Endothelial cell of umbilical vein (primary cell): ENCODE results near the gene CLK4. TPM values are rescaled to one million over a fixed set of nuclear protein-coding genes. Genes with fewer than 3 reads are reported as not detected.

ENCODE experiments used
- BruUV-seq: library from RNA; stranded (reverse); fragments of 400-500 nt; replicated peaks from 2 replicates; lab custom pipeline; 2021; lab: Mats Ljungman, UMichigan
- CTCF ChIA-PET: fragments of 300-600, 350-600 bp; sonication (Branson Sonifier 250); formaldehyde crosslinking; loops from one replicate; lab custom pipeline; 2021; ENCODE audit warnings: antibody characterized with exemption, inconsistent platforms; lab: Charles Lee
- POLR2A ChIA-PET: fragments of 300-600, 350-600 bp; sonication (Branson Sonifier 250); formaldehyde crosslinking; loops from one replicate; lab custom pipeline; 2021; ENCODE audit warnings: antibody characterized with exemption, inconsistent platforms; lab: Charles Lee
- DNase-seq: peaks from one replicate; pipeline ENCODE4 v3.0.0-alpha.2; 2011; ENCODE audit warnings: low read depth, low spot score
- FAIRE-seq: peaks from 2 replicates; lab custom pipeline; 2011; peaks lifted over from hg19 to GRCh38; lab: Jason Lieb, UNC
- H2AFZ ChIP-seq: 2 replicates; pipeline ENCODE4 v1.6.0; 2012; ENCODE audit warnings: low read depth, low read length, control low read depth, inconsistent platforms
- H3K27ac ChIP-seq: 2 replicates; pipeline ENCODE4 v1.5.1; 2011; ENCODE audit warnings: low read depth, mild to moderate bottlenecking, control low read depth, low read length, moderate library complexity; ENCODE audit not compliant: insufficient read depth
- H3K27me3 ChIP-seq, 2 experiments: 2 replicates each; pipeline versions ENCODE4 v1.6.0 to v1.6.1; 2011; ENCODE audit warnings: low read length in 2 of 2, mixed read lengths in 1 of 2; ENCODE audit not compliant: control insufficient read depth in 2 of 2, insufficient read depth in 2 of 2
- H3K36me3 ChIP-seq, 2 experiments: 2 replicates in 1 of 2; 3 replicates in 1 of 2; pipeline ENCODE4 v1.5.1; 2011; ENCODE audit warnings: low read length in 2 of 2, mild to moderate bottlenecking in 1 of 2, moderate library complexity in 1 of 2; ENCODE audit not compliant: control insufficient read depth in 2 of 2, insufficient read depth in 2 of 2; ENCODE audit errors: extremely low read depth in 1 of 2
- H3K4me1 ChIP-seq: 3 replicates; pipeline ENCODE4 v1.5.1; 2011; ENCODE audit warnings: mild to moderate bottlenecking, low read length; ENCODE audit not compliant: control insufficient read depth, insufficient read depth; ENCODE audit errors: extremely low read depth
- H3K4me2 ChIP-seq: 2 replicates; pipeline ENCODE4 v1.6.1; 2011; ENCODE audit warnings: low read length, control low read depth, mixed read lengths; ENCODE audit not compliant: insufficient read depth
- H3K4me3 ChIP-seq, 3 experiments: fragments of 200-600 bp in 1 of 3; sonication (generic), shearing (Covaris generic) in 1 of 3; replicated peaks in 1 of 3; 2 replicates each; pipeline ENCODE4 v1.5.1; 2011 to 2016; ENCODE audit warnings: control low read depth in 3 of 3, low read length in 3 of 3, mild to moderate bottlenecking in 2 of 3, inconsistent platforms in 1 of 3, low read depth in 1 of 3, moderate library complexity in 1 of 3; ENCODE audit not compliant: insufficient read depth in 1 of 3
- H3K79me2 ChIP-seq: 2 replicates; pipeline ENCODE4 v1.6.0; 2012; ENCODE audit warnings: low read length, inconsistent platforms; ENCODE audit not compliant: control insufficient read depth, insufficient read depth
- H3K9ac ChIP-seq: replicated peaks from 2 replicates; pipeline ENCODE3; 2011; ENCODE audit warnings: low read length, control low read depth; ENCODE audit not compliant: insufficient read depth; ENCODE audit errors: extremely low read depth
- H3K9me1 ChIP-seq: replicated peaks from 3 replicates; pipeline ENCODE4 v1.6.0; 2011; ENCODE audit warnings: mild to moderate bottlenecking, low read length; ENCODE audit not compliant: control insufficient read depth, insufficient read depth; ENCODE audit errors: extremely low read depth
- H3K9me3 ChIP-seq: replicated peaks from 2 replicates; pipeline ENCODE4 v1.5.1; 2012; ENCODE audit warnings: low read length, inconsistent platforms; ENCODE audit not compliant: control insufficient read depth, insufficient read depth
- H4K20me1 ChIP-seq: replicated peaks from 2 replicates; pipeline ENCODE3; 2011; ENCODE audit warnings: mild to moderate bottlenecking, low read length; ENCODE audit not compliant: control insufficient read depth, insufficient read depth; ENCODE audit errors: extremely low read depth
- EZH2 ChIP-seq: IDR thresholded peaks from 2 replicates; pipeline ENCODE4 v1.6.1; 2012; ENCODE audit warnings: borderline replicate concordance, low read depth, mild to moderate bottlenecking, moderate library complexity, low read length, inconsistent platforms; ENCODE audit not compliant: severe bottlenecking
- FOS ChIP-seq: IDR thresholded peaks from 2 replicates; pipeline ENCODE4 v1.6.1; 2011; ENCODE audit warnings: mild to moderate bottlenecking, low read length, moderate library complexity, borderline replicate concordance; ENCODE audit not compliant: insufficient read depth
- GATA2 ChIP-seq: IDR thresholded peaks from 2 replicates; pipeline ENCODE4 v1.7.0; 2011; ENCODE audit warnings: low read depth, mild to moderate bottlenecking, moderate library complexity, mixed read lengths, low read length; ENCODE audit not compliant: insufficient read length, insufficient read depth
- JUN ChIP-seq: IDR thresholded peaks from 2 replicates; pipeline ENCODE4 v1.6.1; 2011; ENCODE audit warnings: borderline replicate concordance, low read depth; ENCODE audit not compliant: insufficient read length, insufficient read depth
- MYC ChIP-seq: IDR thresholded peaks from one replicate; pipeline ENCODE4 v1.6.1; 2011; ENCODE audit warnings: mild to moderate bottlenecking, low read depth, low read length
- POLR2A ChIP-seq: IDR thresholded peaks from 2 replicates; pipeline ENCODE4 v1.6.1; 2012; ENCODE audit warnings: low read depth, mild to moderate bottlenecking, control low read depth, low read length
- POLR2AphosphoS5 ChIP-seq: IDR thresholded peaks from 2 replicates; pipeline ENCODE4 v1.6.1; 2012; ENCODE audit warnings: low read depth, mild to moderate bottlenecking, control low read depth, low read length, moderate library complexity; ENCODE audit not compliant: insufficient read depth
- dilution Hi-C: fragments of 300-500 bp; cut with MboI; formaldehyde crosslinking; loops from one replicate; pipeline ENCODE4 v1.15.0; 2019; ENCODE audit warnings: low sequenced_read_pairs; ENCODE audit not compliant: extremely low pct_ligation_motif_present
- intact Hi-C: fragments of 100-400 bp; cut with micrococcal nuclease; formaldehyde crosslinking; loops from one replicate; pipeline ENCODE4 v1.10.0; 2022
- polyA plus RNA-seq, 4 experiments: library from polyadenylated mRNA; depleted of rRNA in 3 of 4; stranded (reverse) in 3 of 4; unstranded in 1 of 4; fragments of >200 nt; gene quantifications; 2 replicates each; pipeline versions ENCODE4 v1.2.1 to v1.2.3, GENCODE V29; 2011 to 2012; ENCODE audit warnings: missing spikeins in 1 of 4
- total RNA-seq: library from RNA; stranded (reverse); gene quantifications from 2 replicates; pipeline ENCODE4 v1.2.3, GENCODE V29; 2021
- TF ChIP-seq, protein P1 (sequence below), 2 donors: IDR thresholded peaks; 1 replicate in 1 of 2; 2 replicates in 1 of 2; pipeline ENCODE4 v1.5.1; 2011; ENCODE audit warnings: low read length in 2 of 2, mild to moderate bottlenecking in 2 of 2, moderate library complexity in 2 of 2, control low read depth in 1 of 2, inconsistent platforms in 1 of 2, low read depth in 1 of 2; ENCODE audit not compliant: insufficient read depth in 1 of 2; ENCODE audit errors: extremely low read depth in 1 of 2
- TF ChIP-seq, protein P2 (sequence below): IDR thresholded peaks from 2 replicates; pipeline ENCODE4 v1.6.1; 2011; ENCODE audit not compliant: insufficient read depth, insufficient read length

Gene CLK4
- total and polyA plus RNA-seq, 2 donors (not counting 3 experiments of a cell fraction or from before 2014, with no cell fraction given) = 7.0 to 19.2 TPM

DNA sequence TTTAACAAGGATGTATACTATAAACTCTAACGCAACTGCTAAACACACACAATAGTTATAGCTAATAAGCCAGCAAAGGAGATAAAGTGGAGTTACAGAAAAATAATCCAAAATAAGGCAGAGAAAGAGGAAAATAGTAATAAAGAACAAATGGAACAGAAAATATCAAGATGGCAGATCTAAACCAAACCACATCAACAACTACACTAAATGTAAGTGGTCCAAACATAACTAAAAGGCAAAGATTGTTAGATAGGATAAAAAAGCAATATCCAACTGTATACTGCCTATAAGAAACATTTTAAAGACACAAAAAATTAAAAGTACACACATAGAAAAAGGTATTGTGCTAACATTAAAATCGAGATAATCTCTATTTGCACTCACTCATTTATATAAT is 31.1 kb downstream of the CLK4 start:
- DNase-seq (no peak), FAIRE-seq (no peak)
- no peak for TF ChIP-seq JUN
- dilution Hi-C loops (no loop called here), intact Hi-C loops (no loop called here)
- no peaks in the 10 kb centered on the region for H4K20me1 ChIP-seq
- no peak overlapping the region for H2AFZ ChIP-seq
- H3K27ac ChIP-seq = no peak overlapping the region
- ChIA-PET CTCF (interaction anchor here (1.4 kb wide), 1 partner anchor 9 kb away, joined by 4 read pairs; no protein-coding TSS in a partner anchor), POLR2A (no interaction called here)
- no peak overlapping the region for H3K4me3 ChIP-seq
- H3K9me1 ChIP-seq = no peaks in the 10 kb centered on the region
- H3K4me2 ChIP-seq = no peak overlapping the region
- no peaks in the 10 kb centered on the region for H3K79me2 ChIP-seq
- H3K9me3 ChIP-seq = no peaks in the 10 kb centered on the region
- no peaks in the 10 kb centered on the region for H3K36me3 ChIP-seq
- H3K27me3 ChIP-seq = peaks cover 10 to 12% of the 10 kb centered on the region in 2 experiments
- no peak overlapping the region for H3K9ac ChIP-seq
- no TSS peak for BruUV-seq
- H3K4me1 ChIP-seq = peaks cover 2% of the 10 kb centered on the region

DNA sequence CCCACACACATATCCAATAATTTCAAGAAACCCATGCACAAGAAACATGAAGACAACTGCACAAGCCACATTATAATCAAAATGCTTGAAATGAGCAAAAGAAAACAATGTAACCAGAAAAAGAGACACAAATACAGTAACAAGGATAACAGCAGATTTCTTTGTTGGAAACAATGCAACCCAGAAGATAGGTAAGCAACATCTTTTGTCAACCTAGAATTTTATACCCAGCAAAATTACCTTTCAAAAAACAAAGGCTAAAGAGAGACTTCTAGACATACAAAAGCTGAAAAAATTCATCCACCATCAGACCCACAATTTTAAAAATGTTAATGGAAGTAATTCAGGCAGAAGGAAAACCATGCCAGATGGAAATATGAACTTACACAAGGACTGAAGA is 31.7 kb downstream of the CLK4 start:
- H3K4me3 ChIP-seq = no peak overlapping the region
- TF ChIP-seq POLR2AphosphoS5 (no peak), GATA2 (no peak), POLR2A (no peak), EZH2 (no peak), FOS (no peak), JUN (no peak), MYC (no peak)
- TF ChIP-seq, protein P1, sequence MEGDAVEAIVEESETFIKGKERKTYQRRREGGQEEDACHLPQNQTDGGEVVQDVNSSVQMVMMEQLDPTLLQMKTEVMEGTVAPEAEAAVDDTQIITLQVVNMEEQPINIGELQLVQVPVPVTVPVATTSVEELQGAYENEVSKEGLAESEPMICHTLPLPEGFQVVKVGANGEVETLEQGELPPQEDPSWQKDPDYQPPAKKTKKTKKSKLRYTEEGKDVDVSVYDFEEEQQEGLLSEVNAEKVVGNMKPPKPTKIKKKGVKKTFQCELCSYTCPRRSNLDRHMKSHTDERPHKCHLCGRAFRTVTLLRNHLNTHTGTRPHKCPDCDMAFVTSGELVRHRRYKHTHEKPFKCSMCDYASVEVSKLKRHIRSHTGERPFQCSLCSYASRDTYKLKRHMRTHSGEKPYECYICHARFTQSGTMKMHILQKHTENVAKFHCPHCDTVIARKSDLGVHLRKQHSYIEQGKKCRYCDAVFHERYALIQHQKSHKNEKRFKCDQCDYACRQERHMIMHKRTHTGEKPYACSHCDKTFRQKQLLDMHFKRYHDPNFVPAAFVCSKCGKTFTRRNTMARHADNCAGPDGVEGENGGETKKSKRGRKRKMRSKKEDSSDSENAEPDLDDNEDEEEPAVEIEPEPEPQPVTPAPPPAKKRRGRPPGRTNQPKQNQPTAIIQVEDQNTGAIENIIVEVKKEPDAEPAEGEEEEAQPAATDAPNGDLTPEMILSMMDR (IDR thresholded peaks at IDR 0.05; ENCODE audit: extremely low read depth in 1 of 2, insufficient read depth in 1 of 2, low read depth in 1 of 2, low read length in 2 of 2) = no peak
- TF ChIP-seq, protein P2, sequence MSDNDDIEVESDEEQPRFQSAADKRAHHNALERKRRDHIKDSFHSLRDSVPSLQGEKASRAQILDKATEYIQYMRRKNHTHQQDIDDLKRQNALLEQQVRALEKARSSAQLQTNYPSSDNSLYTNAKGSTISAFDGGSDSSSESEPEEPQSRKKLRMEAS = no peak
- CTCF ChIA-PET = no interaction called here
- dilution Hi-C loops (no loop called here), intact Hi-C loops (no loop called here)
- H3K9me3 ChIP-seq = no peaks in the 10 kb centered on the region
- H3K9ac ChIP-seq = no peak overlapping the region
- POLR2A ChIA-PET = no interaction called here
- H3K79me2 ChIP-seq = no peaks in the 10 kb centered on the region
- peaks cover 6% of the 10 kb centered on the region for H3K4me1 ChIP-seq
- peaks cover 13 to 18% of the 10 kb centered on the region in 2 experiments for H3K27me3 ChIP-seq
- no peak overlapping the region for H3K4me2 ChIP-seq
- no TSS peak for BruUV-seq
- no peak overlapping the region for H2AFZ ChIP-seq
- no peaks in the 10 kb centered on the region for H3K36me3 ChIP-seq
- no peak overlapping the region for H3K27ac ChIP-seq
- H4K20me1 ChIP-seq = no peaks in the 10 kb centered on the region
- no peaks in the 10 kb centered on the region for H3K9me1 ChIP-seq
- FAIRE-seq (no peak), DNase-seq (no peak)
